GM19238 (cell line): Measurements from ENCODE around the gene GBA2.
A peak's percentile ranks its signal among the peaks of the same experiment; 100 is the strongest.

ENCODE experiments used
- DNase-seq: peaks from one replicate; pipeline ENCODE4 v3.0.0; 2011; ENCODE audit warnings: low spot score; ENCODE audit not compliant: insufficient read length

Gene GBA2

DNA sequence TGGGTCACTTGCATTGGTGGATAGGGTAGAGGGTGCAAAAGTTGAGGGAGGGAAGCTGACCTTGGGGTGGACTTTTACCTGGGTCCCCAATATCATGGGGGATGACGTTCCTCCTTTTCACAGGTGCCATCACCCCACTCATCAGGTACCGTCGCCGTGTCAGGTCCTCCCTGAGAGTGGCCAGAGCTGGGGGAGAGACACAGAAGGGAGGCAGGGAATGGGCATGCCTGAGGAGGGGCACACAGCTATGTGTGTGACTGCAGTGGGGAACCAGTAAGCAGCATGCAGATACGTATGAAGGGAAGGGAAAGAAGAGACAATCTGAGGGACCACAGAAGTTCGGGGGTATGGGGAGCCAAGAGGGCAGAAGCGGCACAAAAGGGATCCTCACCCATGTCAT, 10.1 kb downstream of the GBA2 start:
- no peak for DNase-seq

DNA sequence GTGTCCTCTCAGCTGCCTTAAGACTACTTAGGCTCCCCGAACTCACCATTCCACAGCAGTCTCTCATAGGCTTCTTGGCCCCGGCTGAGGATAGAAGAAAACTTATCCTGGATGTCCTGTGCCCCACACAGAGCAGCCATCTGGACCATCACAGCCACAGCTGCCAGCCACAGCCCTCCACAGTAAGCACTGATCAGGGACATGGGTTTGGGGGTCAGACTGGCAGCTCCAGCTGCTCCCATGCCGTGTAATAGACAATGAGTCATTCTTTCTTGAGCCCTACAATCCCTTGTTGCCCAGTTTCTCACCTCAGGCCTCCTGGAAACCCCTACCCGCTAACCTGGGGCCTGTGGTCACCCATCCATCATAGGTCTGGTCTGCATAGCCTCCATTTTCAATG, 10.8 kb downstream of the GBA2 start:
- no peak for DNase-seq

DNA sequence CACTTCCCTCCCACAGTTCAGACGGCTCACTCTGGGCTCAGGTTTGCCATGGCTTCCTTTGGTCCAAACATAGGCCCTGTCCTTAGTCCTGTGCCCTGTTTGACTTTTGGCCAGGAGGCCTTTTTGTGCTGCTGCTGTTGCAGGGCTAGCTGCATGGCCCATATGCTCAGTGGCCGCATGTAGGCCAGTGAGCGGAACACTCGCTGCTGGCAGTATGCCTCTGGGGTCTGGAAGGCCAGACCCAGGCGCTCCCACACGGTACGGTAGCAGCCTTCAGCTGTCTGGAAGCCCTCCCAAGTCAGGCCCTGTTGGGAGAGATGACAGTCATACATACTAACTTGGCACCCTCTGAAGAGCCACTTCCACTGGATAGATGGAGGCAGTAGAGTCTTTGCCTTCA, 11.9 kb downstream of the GBA2 start:
- no peak for DNase-seq

DNA sequence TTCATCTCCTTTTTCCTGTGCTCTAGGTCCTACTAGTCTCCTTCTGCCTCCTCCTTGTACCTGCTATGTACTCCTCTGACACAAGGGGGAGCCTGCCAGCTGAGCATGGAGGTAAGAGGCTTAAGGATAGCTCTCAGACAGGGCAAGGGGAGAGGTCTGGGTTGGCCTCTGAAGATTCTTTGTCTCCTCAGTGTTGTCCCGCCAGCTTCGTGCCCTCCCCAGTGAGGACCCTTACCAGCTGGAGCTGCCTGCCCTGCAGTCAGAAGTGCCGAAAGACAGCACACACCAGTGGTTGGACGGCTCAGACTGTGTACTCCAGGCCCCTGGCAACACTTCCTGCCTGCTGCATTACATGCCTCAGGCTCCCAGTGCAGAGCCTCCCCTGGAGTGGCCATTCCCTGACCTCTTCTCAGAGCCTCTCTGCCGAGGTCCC, 12.8 kb downstream of the GBA2 start:
- DNase-seq: peak; percentile 63

DNA sequence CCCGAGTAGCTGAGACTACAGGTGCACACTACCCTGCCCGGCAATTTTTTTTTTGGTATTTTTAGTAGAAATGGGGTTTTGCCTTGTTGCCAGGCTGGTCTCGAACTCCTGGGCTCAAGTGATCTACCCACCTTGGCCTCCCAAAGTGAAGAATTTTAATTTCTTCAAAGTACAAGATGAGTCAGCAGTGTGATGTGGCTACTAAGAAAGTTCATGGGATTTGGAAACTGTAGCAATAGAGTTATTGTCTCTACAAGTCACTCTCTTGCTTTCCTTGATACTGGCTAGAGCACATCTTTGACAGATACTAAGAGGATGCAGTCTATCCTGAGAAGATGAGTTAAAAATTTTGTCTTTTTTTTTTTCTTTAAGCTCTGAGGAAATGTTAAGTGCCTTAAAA, 14.9 kb downstream of the GBA2 start:
- no peak for DNase-seq

DNA sequence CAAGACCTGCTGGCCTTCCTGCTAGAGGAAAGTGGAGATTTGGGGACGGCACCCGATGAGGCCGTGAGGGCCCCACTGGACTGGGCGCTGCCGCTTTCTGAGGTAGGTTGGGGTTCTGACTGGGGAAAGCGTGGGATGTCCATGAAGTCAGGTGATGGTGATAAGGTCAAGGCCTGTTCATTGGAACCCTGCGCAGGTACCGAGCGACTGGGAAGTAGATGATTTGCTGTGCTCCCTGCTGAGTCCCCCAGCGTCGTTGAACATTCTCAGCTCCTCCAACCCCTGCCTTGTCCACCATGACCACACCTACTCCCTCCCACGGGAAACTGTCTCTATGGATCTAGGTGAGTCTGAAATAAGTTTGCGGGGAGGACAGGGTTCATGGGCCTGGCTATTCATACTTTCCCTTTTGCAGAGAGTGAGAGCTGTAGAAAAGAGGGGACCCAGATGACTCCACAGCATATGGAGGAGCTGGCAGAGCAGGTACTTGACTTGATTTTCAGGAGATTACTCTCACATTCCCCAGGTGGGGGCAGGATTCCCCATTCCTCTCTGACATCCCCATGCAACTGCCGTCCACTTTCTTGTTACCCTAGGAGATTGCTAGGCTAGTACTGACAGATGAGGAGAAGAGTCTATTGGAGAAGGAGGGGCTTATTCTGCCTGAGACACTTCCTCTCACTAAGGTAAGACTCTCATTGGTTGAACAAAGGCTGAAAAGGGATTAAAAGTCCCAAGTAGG, 16.1 kb downstream of the GBA2 start:
- DNase-seq: no peak

DNA sequence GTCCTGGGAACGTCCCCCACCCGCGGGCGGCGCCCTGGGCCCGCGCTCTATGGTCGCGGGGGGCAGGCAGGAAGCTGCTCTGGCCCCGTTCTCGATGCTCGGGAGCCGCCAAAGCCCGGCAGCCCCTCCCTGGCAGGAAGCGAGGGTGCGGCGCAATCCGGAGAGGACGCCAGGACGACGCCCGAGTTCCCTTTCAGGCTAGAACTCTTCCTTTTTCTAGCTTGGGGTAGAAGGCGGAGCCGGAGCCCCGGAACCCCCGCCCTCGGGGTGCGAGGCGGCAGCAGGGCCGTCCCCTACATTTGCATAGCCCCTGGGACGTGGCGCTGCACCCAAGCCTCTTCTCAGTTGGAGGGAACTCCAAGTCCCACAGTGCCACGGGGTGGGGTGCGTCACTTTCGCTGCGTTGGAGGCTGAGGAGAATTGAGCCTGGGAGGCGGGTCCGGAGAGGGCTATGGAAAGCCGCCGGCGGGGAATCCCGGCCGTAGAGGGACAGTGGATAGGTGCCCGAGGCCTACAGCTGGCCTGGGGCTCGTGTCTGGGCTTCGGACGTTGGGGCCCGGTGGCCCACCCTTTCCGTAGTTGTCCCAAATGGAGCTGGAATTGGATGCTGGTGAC, 16.7 kb downstream of the GBA2 start, which contains the start of the genes CREB3 and TLN1:
CREB3 (plus strand) TSS at position 482 of the 615 bp plus-strand sequence; CDS start at position 589, 107 bp downstream.
TLN1 (minus strand) TSS at position 11 of the 615 bp plus-strand sequence. CDS start 6,501 bp downstream, outside the sequence.
- DNase-seq: peak; percentile 96

DNA sequence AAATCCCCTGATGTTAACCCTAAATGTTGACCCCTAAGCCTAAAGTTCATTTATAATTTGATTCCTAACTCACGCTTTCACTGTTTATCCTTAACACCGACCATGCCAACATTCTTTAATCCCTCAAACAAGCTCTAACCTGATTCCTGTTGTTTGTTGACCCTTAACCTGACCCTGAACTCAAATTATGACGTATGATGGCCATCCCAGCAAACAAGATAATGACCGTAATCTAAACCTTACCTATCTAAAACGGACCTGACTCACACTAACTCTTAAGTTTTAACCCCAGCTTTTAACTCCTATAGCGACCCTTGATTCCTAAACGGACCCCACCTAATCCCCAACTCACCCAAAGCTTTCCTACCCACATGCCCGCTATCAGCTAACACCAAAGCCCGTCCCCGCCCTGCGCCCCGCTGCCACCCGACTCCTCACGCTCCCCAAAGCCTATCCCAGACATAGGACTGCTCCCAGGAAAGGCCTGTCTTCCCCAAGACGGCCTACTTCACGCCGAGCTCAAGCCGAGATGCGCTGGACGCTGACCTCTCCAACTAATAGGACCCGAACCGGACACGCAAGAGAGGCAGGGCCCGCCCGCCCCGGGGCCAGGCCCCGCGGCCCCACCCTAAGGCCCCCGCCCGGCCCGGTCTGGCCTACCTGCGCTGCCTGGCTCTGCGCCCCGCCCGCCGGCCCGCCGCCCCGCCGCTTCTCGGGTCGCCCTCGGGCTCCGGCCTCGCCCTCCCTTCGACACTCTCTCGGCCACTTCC, 17.4 kb downstream of the GBA2 start:
- DNase-seq: no peak

DNA sequence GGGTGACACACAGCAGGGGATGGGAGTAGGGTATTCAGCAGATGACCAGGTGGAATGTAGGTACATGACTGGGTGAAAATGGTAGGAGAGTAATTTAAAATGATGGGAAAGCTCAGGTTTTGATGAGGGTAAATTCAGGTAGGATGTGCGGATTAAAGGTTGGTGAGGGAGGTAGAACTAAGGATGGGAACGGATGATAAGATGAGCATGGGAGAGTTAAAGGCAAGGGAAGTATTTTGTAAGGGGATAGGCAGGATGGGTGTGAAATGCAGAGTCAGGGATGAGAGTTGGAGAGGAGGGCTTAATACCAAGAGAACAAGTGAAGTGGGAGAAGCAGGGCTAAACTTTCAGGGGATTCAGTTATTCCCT, 18.6 kb downstream of the GBA2 start:
- DNase-seq: no peak

DNA sequence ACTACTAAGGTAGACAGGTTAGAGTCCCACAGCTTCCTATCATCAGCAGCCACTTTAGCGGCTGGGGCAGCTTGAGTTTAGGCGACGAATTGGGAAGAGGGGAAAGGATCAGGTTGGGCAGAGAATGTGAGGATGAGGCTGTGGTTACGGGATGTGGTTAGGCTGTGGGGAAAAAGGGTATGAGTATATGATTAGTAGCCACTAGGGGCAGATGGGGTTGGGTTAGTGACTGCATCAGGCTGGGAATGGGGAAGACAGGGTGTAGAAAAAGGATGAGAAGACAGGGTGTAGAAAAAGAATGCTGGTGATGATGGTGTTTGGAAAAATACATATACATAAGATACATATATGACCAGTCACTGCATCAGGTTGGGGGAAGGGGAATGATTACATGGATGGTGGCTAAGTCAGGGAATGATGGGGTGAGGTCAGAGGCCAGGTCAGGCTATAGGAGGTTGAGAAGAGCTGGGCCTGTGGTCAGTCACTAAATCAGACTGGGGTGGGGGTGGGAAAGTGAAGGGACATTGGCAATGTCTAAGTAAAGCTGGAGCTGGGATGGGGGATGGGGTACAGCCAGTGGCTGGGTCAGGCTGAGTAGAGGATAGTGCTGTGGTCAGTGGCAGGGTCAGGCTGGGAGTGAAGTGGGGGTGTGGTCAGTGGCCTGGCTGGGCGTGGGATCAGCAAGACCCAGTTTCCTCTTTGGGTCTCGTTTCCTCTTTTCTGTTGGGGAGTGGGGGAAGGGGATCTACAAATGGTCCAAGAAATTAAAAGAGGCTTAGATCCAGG, 19.1 kb downstream of the GBA2 start:
- no peak for DNase-seq

DNA sequence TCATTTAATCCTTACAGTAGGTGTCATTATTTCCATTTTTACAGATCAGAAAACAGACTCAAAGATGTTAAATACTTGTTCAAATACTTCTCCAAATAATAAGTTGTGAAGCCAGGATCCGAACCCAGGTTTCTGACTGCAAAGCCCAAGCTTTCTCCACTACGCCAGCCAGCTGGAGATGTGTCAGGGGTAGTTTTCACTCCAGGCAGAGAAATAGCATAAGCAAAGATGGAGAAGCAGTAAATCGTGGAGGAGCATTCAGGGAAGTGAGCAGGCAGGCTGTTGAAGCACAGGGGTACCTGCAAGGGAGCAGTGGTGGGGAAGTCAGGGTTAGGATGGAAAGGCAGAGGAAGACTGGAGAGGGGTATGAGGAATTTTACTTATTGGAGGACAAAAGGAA, 19.9 kb downstream of the GBA2 start:
- no peak for DNase-seq

DNA sequence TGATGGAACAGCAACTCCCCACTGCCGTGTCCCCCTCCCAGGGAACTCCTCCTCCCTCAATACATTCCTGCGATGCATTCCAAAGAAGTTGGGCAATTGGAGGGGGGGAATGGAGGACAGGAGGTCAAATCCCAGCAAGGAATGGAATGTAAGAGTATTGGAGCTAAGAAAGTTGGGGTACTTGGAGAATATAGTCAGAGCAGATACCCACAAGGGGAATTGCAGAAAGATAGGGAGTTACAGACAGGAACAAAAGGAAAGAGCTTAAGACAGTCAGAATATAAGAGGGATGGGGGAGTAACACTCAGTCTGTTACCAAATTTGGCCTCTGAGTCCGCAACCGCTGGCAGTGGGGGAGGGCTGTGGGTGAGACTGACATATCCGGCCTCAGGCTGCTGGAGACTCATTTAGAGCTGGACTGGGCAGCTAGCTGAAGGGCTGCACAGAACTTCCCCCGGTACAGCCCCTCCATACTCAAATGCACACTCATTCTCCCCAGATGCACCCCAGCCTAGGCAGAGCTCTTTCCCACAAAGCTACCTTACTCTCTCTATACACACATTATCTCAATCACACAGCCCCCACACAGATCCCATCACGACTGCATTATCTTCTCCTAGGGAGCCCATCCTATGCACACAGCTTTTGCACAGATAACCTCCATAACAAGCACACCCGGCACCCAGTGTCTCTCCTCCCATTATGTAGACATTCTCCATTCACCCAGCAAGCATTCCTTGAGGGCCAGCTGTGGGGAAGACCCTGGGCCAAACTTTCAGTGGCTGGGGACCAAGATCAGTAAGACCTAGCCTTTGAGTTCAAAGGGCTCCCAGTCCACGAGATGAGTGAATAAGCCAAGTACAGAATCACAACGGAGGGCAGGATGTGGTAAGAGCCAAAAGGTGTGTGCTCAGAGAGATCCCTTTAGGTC, 20.7 kb downstream of the GBA2 start:
- DNase-seq: peak; percentile 61

DNA sequence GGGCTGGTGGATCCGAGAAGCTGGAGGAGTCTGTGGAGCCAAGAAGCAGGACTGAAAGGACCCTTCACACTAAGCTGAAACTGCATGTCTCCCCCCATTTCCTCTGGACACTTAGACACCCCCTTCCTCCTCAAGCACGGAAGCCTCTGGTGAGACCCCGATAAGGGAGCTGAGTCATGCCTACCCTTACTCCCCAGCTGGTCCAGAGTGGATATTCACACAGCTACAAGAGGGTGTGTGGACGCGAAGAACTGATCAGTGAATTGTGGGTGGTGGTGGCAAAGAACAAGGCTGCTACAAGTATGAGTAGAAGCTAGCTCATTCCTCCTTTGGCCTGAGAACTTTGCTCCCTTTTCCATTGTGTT, 21.4 kb downstream of the GBA2 start:
- no peak for DNase-seq

DNA sequence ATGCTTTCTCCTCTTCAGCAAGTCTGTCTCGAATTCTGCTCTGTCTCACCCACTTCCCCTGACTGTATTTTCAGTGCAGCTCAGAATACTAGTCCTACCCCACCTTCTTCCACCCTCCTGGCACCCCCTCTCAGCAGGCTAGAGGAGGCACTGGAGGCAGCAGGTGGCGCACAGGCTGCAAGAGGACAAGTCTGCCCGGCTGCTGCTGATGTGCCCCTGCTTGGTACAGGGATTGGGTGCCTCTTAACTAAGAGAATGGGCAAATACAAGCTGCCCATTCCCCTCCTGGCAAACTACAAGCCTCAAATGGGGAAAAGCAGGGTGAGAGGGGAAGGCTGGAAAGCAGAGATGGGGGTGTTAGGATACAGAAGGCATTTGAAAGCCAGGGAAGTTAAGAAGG, 22.1 kb downstream of the GBA2 start:
- no peak for DNase-seq

DNA sequence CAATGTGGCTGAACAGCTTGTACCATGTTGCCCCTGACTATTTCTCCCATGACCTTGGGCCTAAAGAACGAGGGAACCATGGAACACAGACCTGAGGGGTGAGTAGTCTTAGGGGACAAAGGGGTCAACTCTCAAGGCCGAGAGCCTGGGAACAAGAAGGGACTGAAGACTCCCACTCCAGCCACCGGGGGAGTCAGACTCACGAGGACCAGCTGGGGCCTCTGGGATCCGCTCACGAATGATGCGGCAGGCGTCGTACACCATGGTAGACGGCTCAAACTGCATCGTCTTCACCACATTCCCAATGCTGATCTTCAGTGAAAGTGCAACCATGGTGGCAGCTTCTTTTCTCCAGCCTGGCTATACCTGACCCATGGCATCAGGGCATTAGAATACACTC, 23.7 kb downstream of the GBA2 start:
- no peak for DNase-seq

DNA sequence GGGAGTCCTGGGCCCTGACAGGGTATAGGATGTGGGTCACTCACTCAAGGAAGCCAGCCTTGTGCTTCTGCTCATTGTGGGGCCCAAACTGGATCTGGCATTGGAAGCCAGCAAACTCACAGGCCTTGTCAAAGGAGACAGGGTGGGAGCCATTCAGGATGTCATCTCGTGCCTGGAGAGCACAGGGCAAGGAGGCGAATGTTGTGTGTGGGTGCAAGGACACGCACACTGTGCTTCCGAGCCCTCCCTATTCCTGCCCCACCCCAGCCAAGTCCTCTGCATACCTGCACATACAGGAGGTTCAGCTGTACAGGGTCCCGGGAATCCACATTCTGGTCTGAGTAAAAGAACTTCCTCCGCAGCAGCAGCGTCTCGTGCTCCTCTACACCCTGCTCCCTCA, 25.1 kb downstream of the GBA2 start:
- no peak for DNase-seq

DNA sequence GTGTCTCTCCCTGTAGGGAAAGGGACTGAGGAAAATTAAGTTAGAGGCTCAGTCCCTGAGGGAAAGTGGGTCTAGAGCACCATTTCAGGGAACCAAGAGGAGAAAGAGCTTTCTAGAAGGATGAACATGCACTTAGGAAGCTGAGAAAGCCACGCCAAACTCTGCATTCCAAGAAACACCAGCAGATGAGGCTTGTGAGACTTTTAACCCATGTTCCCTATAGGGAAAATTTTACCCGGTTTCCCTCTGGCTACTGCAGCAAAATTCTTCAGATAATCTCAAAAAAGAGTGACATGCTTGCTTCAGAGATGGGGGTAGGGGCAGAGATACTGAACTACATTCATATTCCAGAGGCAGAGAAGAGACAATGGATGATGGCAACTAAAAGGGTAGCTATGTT, 25.6 kb downstream of the GBA2 start:
- DNase-seq: no peak

DNA sequence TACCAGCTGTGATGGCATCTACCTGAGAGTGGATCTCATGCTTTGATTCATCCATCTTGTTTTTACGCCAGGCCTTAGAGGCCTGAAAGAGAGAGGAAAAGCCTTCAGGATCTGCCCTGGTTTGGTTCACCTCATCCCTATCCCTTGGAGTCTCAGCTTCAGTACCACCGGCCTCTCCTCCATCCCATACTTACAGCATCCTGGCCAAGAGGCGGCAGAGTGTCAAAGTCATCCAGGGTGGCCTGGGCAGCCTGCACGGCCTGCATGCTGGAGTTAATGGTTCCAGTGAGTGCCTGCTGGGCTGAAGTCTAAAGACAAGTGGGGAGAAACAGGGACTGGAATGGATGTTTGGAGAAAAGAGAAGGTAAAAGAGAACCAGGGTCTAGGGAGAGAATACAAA, 29.5 kb downstream of the GBA2 start:
- no peak for DNase-seq

DNA sequence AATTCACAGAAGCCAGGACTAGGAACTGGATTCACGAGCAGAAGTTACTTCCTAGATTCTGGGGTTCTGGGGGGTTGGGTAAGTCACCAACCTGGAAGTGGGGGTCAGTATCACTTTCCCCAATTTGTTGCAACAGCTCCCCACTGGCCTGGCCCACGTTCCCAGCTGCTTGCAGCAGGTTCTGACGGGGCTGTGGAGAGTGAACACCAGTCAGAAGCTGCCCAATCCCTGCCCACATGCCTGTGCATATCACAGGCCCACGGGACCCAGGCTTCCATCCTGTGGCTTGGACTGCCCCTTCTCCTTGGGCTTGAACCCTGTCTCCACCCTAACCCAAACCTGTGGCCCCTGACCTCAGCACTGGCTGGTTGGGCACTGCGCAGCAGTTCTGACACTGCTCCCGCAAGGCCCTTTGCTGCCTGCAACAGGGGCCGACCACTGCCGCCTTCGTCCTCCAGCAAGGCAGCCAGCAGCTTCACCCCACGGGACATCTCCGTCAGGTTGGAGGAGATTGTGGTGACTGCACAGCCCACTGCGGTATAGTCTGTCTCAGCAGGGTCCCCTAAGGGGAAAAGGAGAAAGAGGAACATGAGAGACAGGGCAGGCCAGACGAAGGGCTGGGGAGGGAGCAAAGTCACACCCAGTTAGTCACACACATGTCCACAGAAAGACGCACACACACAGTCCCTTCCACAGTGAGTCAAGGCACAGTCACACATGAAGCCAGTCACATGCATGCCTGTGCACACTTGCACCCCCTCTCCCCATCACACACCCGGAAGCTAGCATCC, 30.1 kb downstream of the GBA2 start:
- no peak for DNase-seq
